K562 (cell line): ENCODE data around the gene HOXC10. TPM values are rescaled to one million over a fixed set of nuclear protein-coding genes. Genes with fewer than 3 reads are reported as not detected.

Experiments
- ATAC-seq: fragments of 200-7000 bp; cut with Tn5 transposase; 3 replicates; pipeline ENCODE4 v1.9.1; 2020; ENCODE audit warnings: moderate library complexity
- BruUV-seq: library from RNA; stranded (reverse); fragments of 400-500 nt; replicated peaks from 2 replicates; lab custom pipeline; 2021; lab: Mats Ljungman, UMichigan
- CTCF ChIA-PET: fragments of 300-600 bp; formaldehyde crosslinking; extraction: SDS; loops from one replicate; lab custom pipeline; 2021; ENCODE audit warnings: low intra/inter-chr PET ratio; lab: Yijun Ruan, JAX
- POLR2A ChIA-PET: fragments of 300-600, 350-650 bp; sonication (Branson Sonifier 250); formaldehyde crosslinking; extraction: SDS; loops from one replicate; lab custom pipeline; 2021; ENCODE audit warnings: antibody characterized with exemption, inconsistent platforms; lab: Yijun Ruan, JAX
- DNase-seq, 4 experiments: peaks; one replicate each; pipeline versions ENCODE4 v3.0.0 to v3.0.0-alpha.2; 2011 to 2018; ENCODE audit warnings: low spot score in 3 of 4, mixed read lengths in 3 of 4; ENCODE audit errors: extremely low read depth in 1 of 4
- FAIRE-seq: peaks from 2 replicates; lab custom pipeline; 2011; peaks lifted over from hg19 to GRCh38; lab: Jason Lieb, UNC
- H2AFZ ChIP-seq: 2 replicates; pipeline ENCODE4 v1.6.0; 2011; ENCODE audit warnings: low read depth, low read length, control low read depth, inconsistent platforms
- H3K27ac ChIP-seq: fragments of 200-600 bp; 3 replicates; pipeline ENCODE4 v1.8.0; 2011; ENCODE audit warnings: low read depth, mild to moderate bottlenecking, control low read depth, inconsistent platforms, low read length, moderate library complexity, mixed read lengths; ENCODE audit errors: extremely low read depth
- H3K27me3 ChIP-seq, 2 experiments: fragments of 300-600 bp in 1 of 2; 2 replicates in 1 of 2; 3 replicates in 1 of 2; pipeline versions ENCODE4 v1.6.0 to v1.8.0; 2011; ENCODE audit warnings: inconsistent platforms in 2 of 2, low read length in 2 of 2, mild to moderate bottlenecking in 1 of 2, mixed read lengths in 1 of 2, moderate library complexity in 1 of 2; ENCODE audit not compliant: control insufficient read depth in 2 of 2, insufficient read depth in 2 of 2
- H3K36me3 ChIP-seq: fragments of 300-600 bp; 3 replicates; pipeline ENCODE4 v1.8.0; 2011; ENCODE audit warnings: mild to moderate bottlenecking, low read length, inconsistent platforms; ENCODE audit not compliant: control insufficient read depth, insufficient read depth
- H3K4me1 ChIP-seq, 2 experiments: fragments of 200-600 bp in 1 of 2; replicated peaks in 1 of 2; 2 replicates in 1 of 2; 3 replicates in 1 of 2; pipeline versions ENCODE4 v1.5.1 to v1.8.0; 2011; ENCODE audit warnings: inconsistent platforms in 2 of 2, low read length in 2 of 2, mild to moderate bottlenecking in 1 of 2, mixed read lengths in 1 of 2, moderate library complexity in 1 of 2; ENCODE audit not compliant: control insufficient read depth in 2 of 2, insufficient read depth in 2 of 2
- H3K4me2 ChIP-seq: 2 replicates; pipeline ENCODE4 v1.6.1; 2011; ENCODE audit warnings: low read length, control low read depth, inconsistent platforms, mixed read lengths; ENCODE audit not compliant: insufficient read depth
- H3K4me3 ChIP-seq: fragments of 200-600 bp; sonication (generic), shearing (Covaris generic); 2 replicates; pipeline ENCODE4 v1.5.1; 2016; ENCODE audit warnings: control low read depth, inconsistent platforms
- H3K79me2 ChIP-seq: fragments of 200-600 bp; 3 replicates; pipeline ENCODE4 v1.8.0; 2011; ENCODE audit warnings: low read length, inconsistent platforms; ENCODE audit not compliant: control insufficient read depth, insufficient read depth
- H3K9ac ChIP-seq, 2 experiments: 2 replicates each; pipeline versions ENCODE4 v1.6.0 to v1.6.1; 2011; ENCODE audit warnings: low read depth in 2 of 2, low read length in 2 of 2, control low read depth in 1 of 2, inconsistent platforms in 1 of 2, mild to moderate bottlenecking in 1 of 2, mixed read lengths in 1 of 2; ENCODE audit not compliant: insufficient read depth in 1 of 2
- H3K9me1 ChIP-seq: one replicate; pipeline ENCODE4 v1.6.0; 2011; ENCODE audit warnings: inconsistent platforms, mild to moderate bottlenecking, low read length, moderate library complexity; ENCODE audit not compliant: control insufficient read depth, insufficient read depth
- H3K9me3 ChIP-seq: replicated peaks from 2 replicates; pipeline ENCODE4 v1.5.1; 2011; ENCODE audit warnings: low read depth, low read length, inconsistent platforms; ENCODE audit not compliant: control insufficient read depth, insufficient read depth
- H4K20me1 ChIP-seq: replicated peaks from 2 replicates; pipeline ENCODE4 v1.6.1; 2011; ENCODE audit warnings: low read length, inconsistent platforms, mixed read lengths; ENCODE audit not compliant: control insufficient read depth, insufficient read depth
- ARID3A ChIP-seq: IDR thresholded peaks from 2 replicates; pipeline ENCODE4 v1.6.1; 2012; ENCODE audit warnings: low read depth, low read length, improper control_type of control experiment, borderline replicate concordance
- CC2D1A ChIP-seq: fragments of 450-650 bp; IDR thresholded peaks from 2 replicates; pipeline ENCODE4 v1.6.1; 2017; ENCODE audit warnings: mild to moderate bottlenecking
- EGR1 ChIP-seq: fragments of 450-650 bp; conservative IDR thresholded peaks from 2 replicates; pipeline ENCODE4 v1.6.1; 2017; ENCODE audit warnings: mild to moderate bottlenecking
- FOXK2 ChIP-seq, 2 experiments: fragments of 450-650 bp; IDR thresholded peaks in 1 of 2; conservative IDR thresholded peaks in 1 of 2; 2 replicates each; pipeline ENCODE4 v1.6.1; 2016; ENCODE audit warnings: low read depth in 2 of 2, mild to moderate bottlenecking in 1 of 2
- FOXP1 ChIP-seq: sonication (generic); formaldehyde crosslinking; IDR thresholded peaks from 2 replicates; pipeline ENCODE4 v1.8.0; 2022; ENCODE audit warnings: mild to moderate bottlenecking, missing genetic modification reagents
- HLTF ChIP-seq: fragments of 450-650 bp; IDR thresholded peaks from 2 replicates; pipeline ENCODE4 v1.6.1; 2016
- HMGXB4 ChIP-seq: sonication (generic); formaldehyde crosslinking; IDR thresholded peaks from 2 replicates; pipeline ENCODE4 v1.8.1; 2023; ENCODE audit warnings: mild to moderate bottlenecking, missing genetic modification reagents
- ID3 ChIP-seq, 2 experiments: fragments of 250-450 bp in 1 of 2; fragments of 450-650 bp in 1 of 2; sonication (Bioruptor Pico) in 1 of 2; IDR thresholded peaks; 2 replicates each; pipeline versions ENCODE4 v1.6.1 to v1.8.0; 2016 to 2021; ENCODE audit warnings: mild to moderate bottlenecking in 2 of 2, moderate library complexity in 2 of 2, missing compliant biosample characterization in 1 of 2, missing genetic modification characterization in 1 of 2
- ILK ChIP-seq: fragments of 450-650 bp; IDR thresholded peaks from 2 replicates; pipeline ENCODE4 v1.6.1; 2016; ENCODE audit warnings: missing genetic modification characterization, low read depth, mild to moderate bottlenecking, missing compliant biosample characterization, moderate library complexity, borderline replicate concordance
- PTTG1 ChIP-seq: fragments of 450-650 bp; IDR thresholded peaks from 2 replicates; pipeline ENCODE4 v1.6.1; 2016; ENCODE audit warnings: low read depth, mild to moderate bottlenecking, missing genetic modification characterization, missing compliant biosample characterization
- PURB ChIP-seq: sonication (generic); formaldehyde crosslinking; IDR thresholded peaks from 2 replicates; pipeline ENCODE4 v1.9.0; 2021; ENCODE audit warnings: low read depth, mild to moderate bottlenecking, missing genetic modification reagents
- STAT5A ChIP-seq: IDR thresholded peaks from 2 replicates; pipeline ENCODE4 v1.6.1; 2012; ENCODE audit warnings: low read length, inconsistent platforms, borderline replicate concordance
- TEAD2 ChIP-seq: fragments of 450-650 bp; IDR thresholded peaks from 2 replicates; pipeline ENCODE4 v1.6.1; 2016; ENCODE audit warnings: missing genetic modification characterization, control low read depth, missing compliant biosample characterization
- ZNF124 ChIP-seq: sonication (generic); formaldehyde crosslinking; IDR thresholded peaks from 2 replicates; pipeline ENCODE4 v1.8.1; 2022; ENCODE audit warnings: missing genetic modification reagents
- ZNF24 ChIP-seq: fragments of 450-650 bp; IDR thresholded peaks from 2 replicates; pipeline ENCODE4 v1.6.1; 2016
- ZNF324 ChIP-seq: fragments of 250-450 bp; sonication (Bioruptor Pico); IDR thresholded peaks from 2 replicates; pipeline ENCODE4 v1.4.0; 2020; ENCODE audit warnings: mild to moderate bottlenecking
- ZNF445 ChIP-seq: fragments of 250-450 bp; sonication (Bioruptor Pico); IDR thresholded peaks from 2 replicates; pipeline ENCODE4 v1.4.0; 2020; ENCODE audit warnings: low read depth, mild to moderate bottlenecking, moderate library complexity
- ZSCAN29 ChIP-seq: fragments of 450-650 bp; IDR thresholded peaks from 2 replicates; pipeline ENCODE4 v1.6.1; 2017
- WGBS: fragments of 100-300 bp; shearing (Covaris generic); methylation state at CpG from one replicate; pipeline ENCODE4 v1.1.6; 2016; ENCODE audit warnings: low coverage, mixed read lengths; ENCODE audit not compliant: insufficient coverage; ENCODE audit errors: missing lambda C conversion rate; 5-methylcytosine and 5-hydroxymethylcytosine counted together
- in situ Hi-C: fragments of 300-500 bp; cut with MboI; formaldehyde crosslinking; loops from 4 replicates; pipeline ENCODE4 v1.15.0; 2018; ENCODE audit warnings: inconsistent platforms, mixed read lengths
- intact Hi-C: fragments of 100-400 bp; cut with micrococcal nuclease; formaldehyde crosslinking; loops from 2 replicates; pipeline ENCODE4 v1.14.2; 2022
- polyA plus RNA-seq, 8 experiments: library from polyadenylated mRNA; depleted of rRNA in 4 of 8; stranded (reverse) in 5 of 8; unstranded in 3 of 8; fragments of >200 nt; fragmentation: Nextera tagmentation in 2 of 8; fragmentation: Illumina TruSeq in 1 of 8; extraction: Ambion mirVana in 2 of 8; extraction: Trizol in 1 of 8; gene quantifications; 2 replicates each; pipeline versions ENCODE4 v1.2.1 to v1.2.3, GENCODE V29; 2011 to 2014; ENCODE audit warnings: inconsistent platforms in 1 of 8, missing spikeins in 1 of 8
- total RNA-seq, 7 experiments: library from RNA; depleted of rRNA in 6 of 7; stranded (reverse); fragments of >200 nt in 6 of 7; fragmentation: Illumina TruSeq in 2 of 7; extraction: Trizol in 2 of 7; gene quantifications; 2 replicates each; pipeline versions ENCODE4 v1.2.1 to v1.2.3, GENCODE V29; 2011 to 2021; ENCODE audit warnings: low replicate concordance in 1 of 7
- TF ChIP-seq, protein P1 (sequence below): fragments of 250-450 bp; sonication (Bioruptor Pico); IDR thresholded peaks from 2 replicates; pipeline ENCODE4 v1.8.0; 2021; ENCODE audit warnings: moderate library complexity, mild to moderate bottlenecking, inconsistent platforms

The HOXC10 gene
- total and polyA plus RNA-seq, 9 of the 15 experiments (the other 6 are each of a cell fraction or from before 2014, with no cell fraction given), result 0.13 to 0.77 (median 0.35) TPM; not detected in 2

DNA sequence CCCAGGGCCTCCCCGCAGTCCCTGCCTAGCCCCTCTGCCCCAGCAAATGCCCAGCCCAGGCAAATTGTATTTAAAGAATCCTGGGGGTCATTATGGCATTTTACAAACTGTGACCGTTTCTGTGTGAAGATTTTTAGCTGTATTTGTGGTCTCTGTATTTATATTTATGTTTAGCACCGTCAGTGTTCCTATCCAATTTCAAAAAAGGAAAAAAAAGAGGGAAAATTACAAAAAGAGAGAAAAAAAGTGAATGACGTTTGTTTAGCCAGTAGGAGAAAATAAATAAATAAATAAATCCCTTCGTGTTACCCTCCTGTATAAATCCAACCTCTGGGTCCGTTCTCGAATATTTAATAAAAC lies 45.5 kb downstream of the HOXC10 start:
- H3K9me3 ChIP-seq, result no peaks in the 10 kb centered on the region
- H4K20me1 ChIP-seq, result no peaks in the 10 kb centered on the region
- no peak overlapping the region for H3K4me3 ChIP-seq
- H3K9ac ChIP-seq, result no peak overlapping the region
- in situ Hi-C loops, result no loop called here
- no peak overlapping the region for H3K4me2 ChIP-seq
- no peak overlapping the region for H2AFZ ChIP-seq
- H3K27ac ChIP-seq, result no peak overlapping the region
- ChIA-PET POLR2A (interaction anchor here (0.8 kb wide), 1 partner anchor 13 kb away, joined by 3 read pairs; no protein-coding TSS in a partner anchor), CTCF (no interaction called here)
- TF ChIP-seq PTTG1 (no peak), ZNF324 (CRISPR knock-in tag) (no peak), EGR1 (no peak), HMGXB4 (no peak), ILK (tag) (no peak), FOXK2 (conservative IDR thresholded peaks at IDR 0.05 in 1 of 2, IDR thresholded peaks at IDR 0.05 in 1 of 2; ENCODE audit: low read depth in 2 of 2) (no peak), ZNF445 (CRISPR knock-in tag) (no peak), ZNF124 (no peak), FOXP1 (CRISPR knock-in tag) (no peak), CC2D1A (no peak), ARID3A (no peak), TEAD2 (tag) (no peak), ZSCAN29 (no peak), ID3 (CRISPR knock-in tag; IDR thresholded peaks at IDR 0.05) (no peak), ID3 (tag; IDR thresholded peaks at IDR 0.05) (no peak), PURB (CRISPR knock-in tag) (no peak), ZNF24 (no peak), HLTF (no peak), STAT5A (no peak)
- TF ChIP-seq, protein P1, sequence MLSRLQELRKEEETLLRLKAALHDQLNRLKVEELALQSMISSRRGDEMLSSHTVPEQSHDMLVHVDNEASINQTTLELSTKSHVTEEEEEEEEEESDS, result no peak
- H3K27me3 ChIP-seq, result no peaks in the 10 kb centered on the region
- no peaks in the 10 kb centered on the region for H3K9me1 ChIP-seq
- FAIRE-seq, result no peak
- no peak for DNase-seq
- intact Hi-C loops, result no loop called here
- ATAC-seq, result no peak
- no peaks in the 10 kb centered on the region for H3K79me2 ChIP-seq
- 80% methylated on average over 6 of the region's 7 CpGs for WGBS
- peaks cover 2% of the 10 kb centered on the region; the same call in 1 of the 3 replicates for H3K36me3 ChIP-seq
- no TSS peak for BruUV-seq
- H3K4me1 ChIP-seq, result peaks cover 3 to 25% of the 10 kb centered on the region in 2 experiments; a peak in 3 of 5 replicates
